ENCODE results near the gene VPS13C. TPM values are rescaled to one million over a fixed set of nuclear protein-coding genes. Genes with fewer than 3 reads are reported as not detected.

VPS13C gene, protein sequence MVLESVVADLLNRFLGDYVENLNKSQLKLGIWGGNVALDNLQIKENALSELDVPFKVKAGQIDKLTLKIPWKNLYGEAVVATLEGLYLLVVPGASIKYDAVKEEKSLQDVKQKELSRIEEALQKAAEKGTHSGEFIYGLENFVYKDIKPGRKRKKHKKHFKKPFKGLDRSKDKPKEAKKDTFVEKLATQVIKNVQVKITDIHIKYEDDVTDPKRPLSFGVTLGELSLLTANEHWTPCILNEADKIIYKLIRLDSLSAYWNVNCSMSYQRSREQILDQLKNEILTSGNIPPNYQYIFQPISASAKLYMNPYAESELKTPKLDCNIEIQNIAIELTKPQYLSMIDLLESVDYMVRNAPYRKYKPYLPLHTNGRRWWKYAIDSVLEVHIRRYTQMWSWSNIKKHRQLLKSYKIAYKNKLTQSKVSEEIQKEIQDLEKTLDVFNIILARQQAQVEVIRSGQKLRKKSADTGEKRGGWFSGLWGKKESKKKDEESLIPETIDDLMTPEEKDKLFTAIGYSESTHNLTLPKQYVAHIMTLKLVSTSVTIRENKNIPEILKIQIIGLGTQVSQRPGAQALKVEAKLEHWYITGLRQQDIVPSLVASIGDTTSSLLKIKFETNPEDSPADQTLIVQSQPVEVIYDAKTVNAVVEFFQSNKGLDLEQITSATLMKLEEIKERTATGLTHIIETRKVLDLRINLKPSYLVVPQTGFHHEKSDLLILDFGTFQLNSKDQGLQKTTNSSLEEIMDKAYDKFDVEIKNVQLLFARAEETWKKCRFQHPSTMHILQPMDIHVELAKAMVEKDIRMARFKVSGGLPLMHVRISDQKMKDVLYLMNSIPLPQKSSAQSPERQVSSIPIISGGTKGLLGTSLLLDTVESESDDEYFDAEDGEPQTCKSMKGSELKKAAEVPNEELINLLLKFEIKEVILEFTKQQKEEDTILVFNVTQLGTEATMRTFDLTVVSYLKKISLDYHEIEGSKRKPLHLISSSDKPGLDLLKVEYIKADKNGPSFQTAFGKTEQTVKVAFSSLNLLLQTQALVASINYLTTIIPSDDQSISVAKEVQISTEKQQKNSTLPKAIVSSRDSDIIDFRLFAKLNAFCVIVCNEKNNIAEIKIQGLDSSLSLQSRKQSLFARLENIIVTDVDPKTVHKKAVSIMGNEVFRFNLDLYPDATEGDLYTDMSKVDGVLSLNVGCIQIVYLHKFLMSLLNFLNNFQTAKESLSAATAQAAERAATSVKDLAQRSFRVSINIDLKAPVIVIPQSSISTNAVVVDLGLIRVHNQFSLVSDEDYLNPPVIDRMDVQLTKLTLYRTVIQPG (N-terminal part only)
- total RNA-seq (150 TPM), polyA plus RNA-seq (10 to 100 TPM; 11.2 to 17.4 (median 13.8) TPM)

DNA sequence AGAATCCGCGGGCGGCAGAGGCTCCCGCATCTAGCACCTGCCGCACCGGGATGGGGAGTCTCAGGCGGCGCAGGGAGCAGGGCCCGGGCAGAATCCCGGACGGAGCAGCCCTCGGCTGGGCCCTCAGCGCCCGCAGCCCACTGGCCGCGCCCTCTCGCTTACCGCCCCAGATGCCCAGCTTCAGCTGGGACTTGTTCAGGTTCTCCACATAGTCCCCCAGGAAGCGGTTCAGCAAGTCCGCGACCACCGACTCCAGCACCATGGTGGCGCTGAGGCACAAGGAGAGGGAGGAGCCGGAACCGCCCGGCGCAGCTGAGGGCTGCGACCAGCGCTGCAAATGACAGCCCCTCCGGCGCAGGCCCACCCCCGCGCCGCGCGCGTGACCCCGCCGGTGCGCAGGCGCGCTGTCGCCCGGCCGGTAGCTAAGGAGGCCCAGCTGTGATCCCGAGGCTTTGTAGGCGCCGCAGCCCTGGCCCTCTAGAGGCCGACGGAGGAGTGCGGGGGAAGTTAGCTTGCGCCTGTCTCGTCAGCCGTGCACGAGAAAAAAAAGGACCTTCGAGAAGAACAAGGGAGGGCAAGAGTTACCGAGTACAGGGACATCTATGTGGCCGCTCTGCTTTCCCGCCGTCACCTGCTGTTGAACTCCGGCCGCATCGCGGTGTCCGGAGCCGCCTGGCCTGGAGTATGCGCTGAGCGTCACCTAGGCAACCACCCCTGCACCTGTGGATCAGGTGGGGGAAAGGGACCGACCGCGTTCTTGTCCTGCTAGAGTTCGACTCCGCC is at the start of gene VPS13C:
TSS of gene VPS13C (minus strand) at position 335 of the 783 bp plus-strand sequence. CDS start at position 262, 73 bp downstream.
- H3K4me1 Mint-ChIP-seq: peaks cover 33 to 63% (median 44%) of the 10 kb centered on the region in 4 donors
- peak within 1 kb of the TSS; percentile 96 for H3K4me3 ChIP-seq (ENCODE audit: low read depth, low read length)
- H3K9me3 Mint-ChIP-seq: no peaks in the 10 kb centered on the region
- H3K27ac Mint-ChIP-seq: peak within 1 kb of the TSS; percentile 96 to 100 (median 98)
- no peaks in the 10 kb centered on the region for H3K36me3 ChIP-seq (ENCODE audit: control insufficient read depth, insufficient read depth, low read length)
- ATAC-seq (ENCODE audit: low read depth in 2 of 2) (peak; percentile 90 to 93), DNase-seq (peak; percentile 89 to 95 (median 92))
- peaks cover 19% of the 10 kb centered on the region for H3K27me3 Mint-ChIP-seq
- H3K4me3 Mint-ChIP-seq: peak within 1 kb of the TSS; percentile 93 to 97 (median 94)
- peaks cover 2% of the 10 kb centered on the region for H3K27me3 ChIP-seq (ENCODE audit: control insufficient read depth, insufficient read depth, low read length)
- H3K27ac ChIP-seq (ENCODE audit: insufficient read depth, low read length, poor library complexity, severe bottlenecking): peak within 1 kb of the TSS; percentile 91
- H3K4me1 ChIP-seq (ENCODE audit: control insufficient read depth, insufficient read depth, low read length, poor library complexity, severe bottlenecking): peaks cover 25% of the 10 kb centered on the region
- H3K9me3 ChIP-seq (ENCODE audit: control insufficient read depth in 2 of 2, low read length in 2 of 2): no peaks in the 10 kb centered on the region
- peaks cover 10% of the 10 kb centered on the region for H3K36me3 Mint-ChIP-seq

GRCh38 chr15:62109437-62109836 is 49.2 kb upstream of the VPS13C start:
- H3K27ac Mint-ChIP-seq: no peak overlapping the region
- no peaks in the 10 kb centered on the region for H3K4me1 ChIP-seq (ENCODE audit: control insufficient read depth, insufficient read depth, low read length, poor library complexity, severe bottlenecking)

DNA sequence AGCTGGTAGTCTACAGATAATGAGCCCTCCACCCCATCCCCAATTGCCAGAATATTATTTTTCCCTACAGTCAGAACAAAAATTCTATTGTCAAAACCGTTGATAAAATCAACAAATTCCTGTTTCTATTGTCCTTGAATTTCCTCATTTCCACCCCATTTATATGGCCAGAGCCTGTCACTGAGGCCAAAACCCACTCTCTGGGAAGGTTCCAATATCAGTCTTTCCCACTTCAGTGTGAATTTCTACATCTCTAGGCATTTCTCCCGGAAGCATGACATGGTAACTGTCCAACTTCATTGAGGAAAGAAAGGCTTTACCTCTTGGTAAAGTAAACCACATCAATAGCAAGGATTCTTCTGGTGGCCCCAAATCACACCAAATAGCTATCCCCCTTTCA is 48.2 kb upstream of the VPS13C start:
- H3K9me3 ChIP-seq (ENCODE audit: control insufficient read depth in 2 of 2, low read length in 2 of 2): no peaks in the 10 kb centered on the region
- no peaks in the 10 kb centered on the region for H3K36me3 ChIP-seq (ENCODE audit: control insufficient read depth, insufficient read depth, low read length)
- Mint-ChIP-seq H3K27ac (no peak overlapping the region), H3K9me3 (peaks cover 0 to 3% (median 0%) of the 10 kb centered on the region in 7 donors), H3K4me3 (no peak overlapping the region), H3K36me3 (no peaks in the 10 kb centered on the region), H3K4me1 (peaks cover 0 to 2% (median 0%) of the 10 kb centered on the region in 4 donors), H3K27me3 (peaks cover 6% of the 10 kb centered on the region)
- peaks cover 4% of the 10 kb centered on the region for H3K27me3 ChIP-seq (ENCODE audit: control insufficient read depth, insufficient read depth, low read length)
- no peak for ATAC-seq (ENCODE audit: low read depth in 2 of 2)
- H3K27ac ChIP-seq (ENCODE audit: insufficient read depth, low read length, poor library complexity, severe bottlenecking): no peak overlapping the region
- no peak for DNase-seq
- H3K4me1 ChIP-seq (ENCODE audit: control insufficient read depth, insufficient read depth, low read length, poor library complexity, severe bottlenecking): no peaks in the 10 kb centered on the region
- no peak overlapping the region for H3K4me3 ChIP-seq (ENCODE audit: low read depth, low read length)

More at GRCh38 chr15:62109437-62109836, 49.2 kb upstream of the VPS13C start:
- peaks cover 6% of the 10 kb centered on the region for H3K27me3 Mint-ChIP-seq
- Histone ChIP-seq H3K4me3 (ENCODE audit: low read depth, low read length) (no peak overlapping the region), H3K27ac (ENCODE audit: insufficient read depth, low read length, poor library complexity, severe bottlenecking) (no peak overlapping the region), H3K9me3 (ENCODE audit: control insufficient read depth in 2 of 2, low read length in 2 of 2) (no peaks in the 10 kb centered on the region), H3K36me3 (ENCODE audit: control insufficient read depth, insufficient read depth, low read length) (no peaks in the 10 kb centered on the region), H3K27me3 (ENCODE audit: control insufficient read depth, insufficient read depth, low read length) (peaks cover 4% of the 10 kb centered on the region)
- peaks cover 0 to 3% (median 0%) of the 10 kb centered on the region in 7 donors for H3K9me3 Mint-ChIP-seq
- H3K36me3 Mint-ChIP-seq: no peaks in the 10 kb centered on the region
- ATAC-seq (ENCODE audit: low read depth in 2 of 2) (no peak), DNase-seq (no peak)
- H3K4me1 Mint-ChIP-seq: peaks cover 0 to 2% (median 0%) of the 10 kb centered on the region in 4 donors
- no peak overlapping the region for H3K4me3 Mint-ChIP-seq

DNA sequence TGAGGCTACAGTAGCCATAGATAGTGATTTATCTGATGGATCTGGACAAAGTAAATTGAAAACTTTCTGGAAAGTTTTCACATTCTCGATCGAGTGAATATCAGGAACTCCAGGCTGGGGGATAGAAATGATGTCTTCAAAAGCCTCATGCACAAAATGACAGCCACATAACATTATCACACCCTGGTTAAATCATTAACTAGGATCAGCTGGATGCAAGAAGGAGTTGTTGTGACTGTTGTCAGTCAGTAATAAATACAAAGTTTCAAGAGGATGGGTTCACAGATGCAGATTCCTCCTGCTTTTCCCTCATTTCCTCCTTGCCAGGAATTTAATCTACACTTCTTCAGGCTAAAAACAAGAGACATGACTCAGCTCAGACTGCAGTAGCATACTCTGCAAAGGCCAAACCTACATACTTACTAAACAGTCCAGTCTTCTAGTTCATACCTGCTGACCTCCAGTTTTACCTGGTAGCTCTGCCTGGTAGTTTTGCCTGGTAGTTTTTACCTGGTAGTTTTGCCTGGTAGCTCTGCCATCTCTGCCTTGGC is 47.4 kb upstream of the VPS13C start:
- no peak overlapping the region for H3K27ac Mint-ChIP-seq
- peaks cover 4% of the 10 kb centered on the region for H3K27me3 Mint-ChIP-seq
- H3K27me3 ChIP-seq (ENCODE audit: control insufficient read depth, insufficient read depth, low read length): peaks cover 4% of the 10 kb centered on the region
- H3K9me3 ChIP-seq (ENCODE audit: control insufficient read depth in 2 of 2, low read length in 2 of 2): no peaks in the 10 kb centered on the region
- peaks cover 0 to 3% (median 0%) of the 10 kb centered on the region in 7 donors for H3K9me3 Mint-ChIP-seq
- DNase-seq: no peak
- no peak overlapping the region for H3K4me3 Mint-ChIP-seq
- no peaks in the 10 kb centered on the region for H3K4me1 ChIP-seq (ENCODE audit: control insufficient read depth, insufficient read depth, low read length, poor library complexity, severe bottlenecking)
- no peaks in the 10 kb centered on the region for H3K36me3 ChIP-seq (ENCODE audit: control insufficient read depth, insufficient read depth, low read length)
- no peak overlapping the region for H3K27ac ChIP-seq (ENCODE audit: insufficient read depth, low read length, poor library complexity, severe bottlenecking)
- peaks cover 0 to 2% (median 0%) of the 10 kb centered on the region in 4 donors for H3K4me1 Mint-ChIP-seq
- H3K36me3 Mint-ChIP-seq: no peaks in the 10 kb centered on the region
- no peak overlapping the region for H3K4me3 ChIP-seq (ENCODE audit: low read depth, low read length)
- ATAC-seq (ENCODE audit: low read depth in 2 of 2): no peak

- ATAC-seq (ENCODE audit: low read depth in 2 of 2): no peak
Measured at GRCh38 chr15:62106096-62106495, 45.8 kb upstream of the VPS13C start.

GRCh38 chr15:62105266-62105665 is 45.0 kb upstream of the VPS13C start:
- H3K27me3 ChIP-seq (ENCODE audit: control insufficient read depth, insufficient read depth, low read length): peaks cover 3% of the 10 kb centered on the region
- peaks cover 0 to 3% (median 0%) of the 10 kb centered on the region in 7 donors for H3K9me3 Mint-ChIP-seq

More at GRCh38 chr15:62106096-62106495, 45.8 kb upstream of the VPS13C start:
- peaks cover 3% of the 10 kb centered on the region for H3K27me3 ChIP-seq (ENCODE audit: control insufficient read depth, insufficient read depth, low read length)
- no peaks in the 10 kb centered on the region for H3K27me3 Mint-ChIP-seq
- H3K9me3 Mint-ChIP-seq: peaks cover 0 to 3% (median 0%) of the 10 kb centered on the region in 7 donors
- H3K9me3 ChIP-seq (ENCODE audit: control insufficient read depth in 2 of 2, low read length in 2 of 2): no peaks in the 10 kb centered on the region
- peaks cover 0 to 2% (median 0%) of the 10 kb centered on the region in 4 donors for H3K4me1 Mint-ChIP-seq
- H3K4me1 ChIP-seq (ENCODE audit: control insufficient read depth, insufficient read depth, low read length, poor library complexity, severe bottlenecking): no peaks in the 10 kb centered on the region
- no peaks in the 10 kb centered on the region for H3K36me3 Mint-ChIP-seq
- no peak overlapping the region for H3K27ac ChIP-seq (ENCODE audit: insufficient read depth, low read length, poor library complexity, severe bottlenecking)
- no peaks in the 10 kb centered on the region for H3K36me3 ChIP-seq (ENCODE audit: control insufficient read depth, insufficient read depth, low read length)
- H3K4me3 Mint-ChIP-seq: no peak overlapping the region
- H3K4me3 ChIP-seq (ENCODE audit: low read depth, low read length): no peak overlapping the region
- DNase-seq: no peak
- no peak overlapping the region for H3K27ac Mint-ChIP-seq

More at GRCh38 chr15:62105266-62105665, 45.0 kb upstream of the VPS13C start:
- no peaks in the 10 kb centered on the region for H3K36me3 ChIP-seq (ENCODE audit: control insufficient read depth, insufficient read depth, low read length)
- no peaks in the 10 kb centered on the region for H3K36me3 Mint-ChIP-seq
- H3K4me3 ChIP-seq (ENCODE audit: low read depth, low read length): no peak overlapping the region
- no peak overlapping the region for H3K27ac ChIP-seq (ENCODE audit: insufficient read depth, low read length, poor library complexity, severe bottlenecking)
- H3K27me3 Mint-ChIP-seq: no peaks in the 10 kb centered on the region
- DNase-seq (no peak), ATAC-seq (ENCODE audit: low read depth in 2 of 2) (no peak)
- no peaks in the 10 kb centered on the region for H3K4me1 Mint-ChIP-seq
- H3K4me3 Mint-ChIP-seq: no peak overlapping the region
- H3K4me1 ChIP-seq (ENCODE audit: control insufficient read depth, insufficient read depth, low read length, poor library complexity, severe bottlenecking): no peaks in the 10 kb centered on the region
- H3K27ac Mint-ChIP-seq: no peak overlapping the region
- no peaks in the 10 kb centered on the region for H3K9me3 ChIP-seq (ENCODE audit: control insufficient read depth in 2 of 2, low read length in 2 of 2)

Data from CD4-positive, CD25-positive, alpha-beta regulatory T cell (primary cell).